Pancreas (tissue), 10 donors: ENCODE measurements around the gene ZNF408. TPM values are rescaled to one million over a fixed set of nuclear protein-coding genes. Genes with fewer than 3 reads are reported as not detected.
"Not testable (repeated sequence)": the region's sequence is repeated elsewhere in the genome, so short reads cannot be mapped to it uniquely, and the experiment has no call there.

Experiments used
- ATAC-seq, 4 donors: fragments of 200-7000 bp; cut with Tn5 transposase; one replicate each; pipeline versions ENCODE4 v1.8.0 to v1.9.1; 2020; ENCODE audit warnings: mild to moderate bottlenecking in 4 of 4, moderate library complexity in 4 of 4
- DNase-seq, 6 donors: peaks; one replicate each; pipeline ENCODE4 v3.0.0-alpha.2; 2020
- FAIRE-seq: peaks from 2 replicates; lab custom pipeline; 2012; peaks lifted over from hg19 to GRCh38; lab: Jason Lieb, UNC
- H3K27ac ChIP-seq, 4 donors: fragments of 200-600 bp; sonication (generic); 1 replicate in 3 of 4; 2 replicates in 1 of 4; pipeline versions ENCODE4 v1.5.0 to v1.8.0; 2020
- H3K27me3 ChIP-seq, 4 donors: fragments of 200-600 bp; one replicate each; pipeline ENCODE4 v1.8.0; 2021
- H3K36me3 ChIP-seq, 3 donors: fragments of 200-600 bp; sonication (generic) in 1 of 3; one replicate each; pipeline versions ENCODE4 v1.5.0 to v1.8.0; 2020 to 2021
- H3K4me1 ChIP-seq, 3 donors: fragments of 200-600 bp; one replicate each; pipeline ENCODE4 v1.8.0; 2021
- H3K4me3 ChIP-seq, 4 donors: fragments of 200-600 bp; sonication (generic) in 2 of 4; one replicate each; pipeline versions ENCODE4 v1.5.0 to v1.8.0; 2020 to 2021
- H3K9me3 ChIP-seq, 4 donors: fragments of 200-600 bp; one replicate each; pipeline ENCODE4 v1.8.0; 2021
- WGBS, 2 donors: extraction: QIAGEN DNeasy Blood & Tissue Kit; methylation state at CpG; one replicate each; pipeline ENCODE4 v1.1.7; 2013; 5-methylcytosine and 5-hydroxymethylcytosine counted together
- intact Hi-C, 3 donors: fragments of 100-400 bp; cut with DNase I; formaldehyde crosslinking; loops; one replicate each; pipeline versions ENCODE4 v1.11.1 to v1.14.2; 2022
- polyA plus RNA-seq, 2 donors: library from polyadenylated mRNA; stranded (reverse); fragments of 200-250 nt; gene quantifications; one replicate each; pipeline ENCODE4 v1.2.3, GENCODE V29; 2013
- total RNA-seq, 6 donors: library from RNA; stranded (reverse); fragmentation: NEBNext Ultra II Directional in 4 of 6; extraction: Animal tissue kit (Norgen Biotek cat#: 25700) in 4 of 6; gene quantifications; one replicate each; pipeline versions ENCODE4 v1.2.1 to v1.2.4, GENCODE V29; 2021 to 2023
- TF ChIP-seq, protein P1 (sequence below), 4 donors: fragments of 200-600 bp; sonication (generic) in 3 of 4; IDR thresholded peaks; one replicate each; pipeline versions ENCODE4 v1.5.0 to v1.8.0; 2021; ENCODE audit warnings: antibody characterized with exemption in 4 of 4
- donor health status: healthy with polysubstance abuse.
- donor health status: DM: no; HTN: no; CAD: no; lungs with moderate emphysema.
- donor health status: DM: no; HTN: no; CAD: no.
- donor health status: control.
- donor health status: control.
- donor health status: Bipolar disorder and iron deficiency.
- donor health status: DM: yes; HTN: yes; CAD: no.
- donor health status: DM: no; HTN: no; CAD: no.
- donor health status: DM: no; HTN: no; CAD: no.
- donor health status: DM: yes; HTN: yes; CAD: no.

Gene ZNF408
- total and polyA plus RNA-seq, 8 donors, result 2.8 to 7.8 (median 4.7) TPM

DNA sequence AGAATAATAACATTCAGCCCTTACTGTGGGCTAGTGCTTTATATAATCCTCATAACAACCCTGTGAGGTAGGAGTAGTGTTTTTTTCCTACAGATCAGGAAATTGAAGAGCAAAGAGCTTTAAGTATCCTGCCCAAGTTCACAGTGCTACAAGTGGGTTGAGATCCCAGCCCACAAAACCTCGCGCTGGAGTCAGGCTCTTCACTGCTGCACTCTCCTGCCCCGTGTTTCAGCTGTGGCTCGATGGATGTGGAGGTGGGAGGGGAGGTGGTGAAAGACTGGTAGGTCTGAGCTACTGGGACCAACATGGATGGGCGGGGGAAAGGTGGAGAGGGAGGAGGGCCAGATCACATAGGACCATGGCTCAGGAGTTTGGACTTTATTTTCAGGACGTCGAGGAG, 6.1 kb downstream of the ZNF408 start:
- Histone ChIP-seq H3K36me3 (peaks cover 5 to 31% (median 28%) of the 10 kb centered on the region in 3 donors), H3K4me3 (no peak overlapping the region), H3K27ac (no peak overlapping the region), H3K27me3 (no peaks in the 10 kb centered on the region), H3K4me1 (peaks cover 0 to 5% (median under 1%) of the 10 kb centered on the region in 3 donors), H3K9me3 (no peaks in the 10 kb centered on the region)
- DNase-seq, result no peak
- TF ChIP-seq, protein P1, sequence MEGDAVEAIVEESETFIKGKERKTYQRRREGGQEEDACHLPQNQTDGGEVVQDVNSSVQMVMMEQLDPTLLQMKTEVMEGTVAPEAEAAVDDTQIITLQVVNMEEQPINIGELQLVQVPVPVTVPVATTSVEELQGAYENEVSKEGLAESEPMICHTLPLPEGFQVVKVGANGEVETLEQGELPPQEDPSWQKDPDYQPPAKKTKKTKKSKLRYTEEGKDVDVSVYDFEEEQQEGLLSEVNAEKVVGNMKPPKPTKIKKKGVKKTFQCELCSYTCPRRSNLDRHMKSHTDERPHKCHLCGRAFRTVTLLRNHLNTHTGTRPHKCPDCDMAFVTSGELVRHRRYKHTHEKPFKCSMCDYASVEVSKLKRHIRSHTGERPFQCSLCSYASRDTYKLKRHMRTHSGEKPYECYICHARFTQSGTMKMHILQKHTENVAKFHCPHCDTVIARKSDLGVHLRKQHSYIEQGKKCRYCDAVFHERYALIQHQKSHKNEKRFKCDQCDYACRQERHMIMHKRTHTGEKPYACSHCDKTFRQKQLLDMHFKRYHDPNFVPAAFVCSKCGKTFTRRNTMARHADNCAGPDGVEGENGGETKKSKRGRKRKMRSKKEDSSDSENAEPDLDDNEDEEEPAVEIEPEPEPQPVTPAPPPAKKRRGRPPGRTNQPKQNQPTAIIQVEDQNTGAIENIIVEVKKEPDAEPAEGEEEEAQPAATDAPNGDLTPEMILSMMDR (IDR thresholded peaks at IDR 0.05), result no peak
- no peak for FAIRE-seq
- 83% methylated on average over 7 of the region's 7 CpGs for WGBS, 2 donors
- intact Hi-C loops, result no loop called here
- no peak for ATAC-seq

DNA sequence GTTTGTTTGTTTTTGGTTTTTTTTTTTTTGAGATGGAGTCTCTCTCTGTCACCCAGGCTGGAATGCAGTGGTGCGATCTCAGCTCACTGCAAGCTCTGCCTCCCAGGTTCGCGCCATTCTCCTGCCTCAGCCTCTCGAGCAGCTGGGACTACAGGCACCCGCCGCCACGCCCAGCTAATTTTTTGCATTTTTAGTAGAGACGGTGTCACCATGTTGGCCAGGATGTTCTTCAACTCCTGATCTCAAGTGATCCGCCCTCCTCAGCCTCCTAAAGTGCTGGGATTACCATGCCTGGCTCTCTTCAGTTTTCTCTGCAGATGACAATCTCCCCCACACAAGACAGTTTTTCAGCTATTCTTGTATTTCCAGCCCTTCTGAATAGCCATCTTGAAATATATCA, 8.5 kb downstream of the ZNF408 start:
- H3K27me3 ChIP-seq, ATAC-seq, intact Hi-C loops, FAIRE-seq, H3K27ac ChIP-seq, H3K9me3 ChIP-seq, DNase-seq, H3K4me1 ChIP-seq, H3K4me3 ChIP-seq: not testable (repeated sequence)
- WGBS, 2 donors, result 89% methylated on average over 9 of the region's 9 CpGs
- H3K36me3 ChIP-seq, result peaks cover 5 to 24% (median 21%) of the 10 kb centered on the region in 3 donors

DNA sequence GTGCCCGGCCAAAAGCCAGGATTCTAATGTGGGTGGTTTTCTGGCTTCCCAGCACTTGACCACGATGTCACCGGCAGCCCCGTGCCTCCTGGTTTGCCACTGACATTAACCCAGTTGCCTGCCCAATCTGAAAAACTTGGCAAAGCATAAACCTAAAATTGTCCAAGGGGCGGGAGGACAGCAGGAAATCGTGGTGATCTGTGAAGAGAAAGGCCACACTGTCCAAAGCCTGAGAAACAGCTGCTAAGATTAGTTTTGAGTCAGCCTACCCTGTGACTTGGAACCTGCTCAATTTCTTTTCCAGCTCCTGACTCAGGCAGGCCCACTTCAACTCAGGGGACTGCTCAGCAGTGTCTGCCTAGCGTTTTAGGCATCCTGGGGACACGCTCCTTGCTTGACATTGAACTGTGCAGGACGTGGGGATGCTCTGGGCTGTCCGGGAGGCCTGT, 10.0 kb downstream of the ZNF408 start:
- TF ChIP-seq, protein P1 (IDR thresholded peaks at IDR 0.05), result no peak
- 72 to 73% methylated on average over 10 of the region's 10 CpGs for WGBS, 2 donors
- intact Hi-C loops, result no loop called here
- Histone ChIP-seq H3K9me3 (no peaks in the 10 kb centered on the region), H3K4me1 (no peaks in the 10 kb centered on the region), H3K27ac (peak overlapping the region in 2 of 4 donors; percentile 13 to 25), H3K4me3 (no peak overlapping the region), H3K36me3 (peaks cover 0 to 9% (median 6%) of the 10 kb centered on the region in 3 donors), H3K27me3 (no peaks in the 10 kb centered on the region)
- ATAC-seq, result peak in 3 of 4 donors; percentile 53 to 72 (median 62)
- no peak for DNase-seq
- no peak for FAIRE-seq

DNA sequence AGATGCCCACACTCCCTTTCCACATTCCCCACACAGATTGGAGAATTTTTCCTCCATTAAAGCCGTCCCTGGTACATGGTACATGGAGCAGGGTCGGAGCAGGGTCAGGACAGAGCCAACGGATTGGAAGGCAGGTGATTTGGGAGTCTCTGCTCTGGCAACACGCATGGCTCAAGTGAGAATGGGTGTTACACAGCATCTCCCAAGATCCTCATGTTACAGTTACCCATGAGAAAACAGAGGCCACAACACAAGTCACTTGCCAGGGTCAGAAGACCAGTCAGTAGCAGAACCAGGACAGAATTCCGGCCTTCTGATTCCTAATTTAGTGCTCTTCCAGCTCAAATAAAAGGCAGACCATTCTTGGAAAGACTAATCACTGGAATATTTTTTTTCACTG, 10.5 kb downstream of the ZNF408 start:
- TF ChIP-seq, protein P1 (IDR thresholded peaks at IDR 0.05), result no peak
- WGBS, 2 donors, result 80 to 82% methylated on average over 5 of the region's 5 CpGs
- Histone ChIP-seq H3K27ac (peak overlapping the region in 2 of 4 donors; percentile 13 to 25), H3K4me1 (no peaks in the 10 kb centered on the region), H3K9me3 (no peaks in the 10 kb centered on the region), H3K27me3 (no peaks in the 10 kb centered on the region), H3K4me3 (no peak overlapping the region), H3K36me3 (peaks cover 0 to 5% (median 4%) of the 10 kb centered on the region in 3 donors)
- ATAC-seq (peak in 1 of 4 donors; percentile 33), DNase-seq (no peak), FAIRE-seq (no peak)
- intact Hi-C loops, result no loop called here

DNA sequence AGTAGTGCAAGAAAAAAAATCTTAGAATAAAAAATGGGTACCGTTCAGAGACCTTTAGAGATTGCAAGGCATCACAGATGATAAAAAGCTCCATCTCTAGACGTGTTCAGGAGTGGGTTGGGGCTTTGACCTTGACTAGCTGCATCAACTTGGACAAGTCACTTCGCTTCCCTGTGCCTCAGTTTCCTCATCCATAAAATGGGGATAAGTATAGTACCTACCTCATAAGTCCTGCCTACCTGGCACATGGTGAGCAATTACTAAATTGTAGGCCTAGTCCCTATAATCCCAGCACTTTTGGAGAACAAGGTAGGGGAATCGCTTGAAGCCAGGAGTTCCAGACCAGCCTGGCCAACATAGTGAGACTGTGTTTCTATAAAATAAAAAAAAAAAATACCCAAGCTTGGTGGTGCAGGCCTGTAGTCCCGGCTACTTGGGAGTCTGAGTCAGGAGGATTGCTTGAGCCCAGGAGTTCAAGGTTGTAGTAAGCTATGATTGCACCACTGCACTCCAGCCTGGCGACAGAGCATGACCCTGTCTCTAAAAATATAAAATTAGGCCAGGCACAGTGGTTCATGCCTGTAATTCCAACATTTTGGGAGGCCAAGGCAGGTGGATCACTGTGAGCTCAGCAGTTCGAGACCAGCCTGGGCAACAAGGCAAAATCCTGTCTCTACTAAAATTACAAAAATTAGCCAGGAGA, 12.2 kb downstream of the ZNF408 start:
- no peak for FAIRE-seq
- 85 to 88% methylated on average over 7 of the region's 7 CpGs for WGBS, 2 donors
- DNase-seq, result no peak
- ATAC-seq, result no peak
- TF ChIP-seq, protein P1 (IDR thresholded peaks at IDR 0.05), result no peak
- intact Hi-C loops, result no loop called here
- H3K36me3 ChIP-seq, result no peaks in the 10 kb centered on the region
- H3K27me3 ChIP-seq, result no peaks in the 10 kb centered on the region
- H3K9me3 ChIP-seq, result no peaks in the 10 kb centered on the region
- peaks cover 0 to 3% (median 0%) of the 10 kb centered on the region in 3 donors for H3K4me1 ChIP-seq
- no peak overlapping the region for H3K27ac ChIP-seq
- no peak overlapping the region for H3K4me3 ChIP-seq

DNA sequence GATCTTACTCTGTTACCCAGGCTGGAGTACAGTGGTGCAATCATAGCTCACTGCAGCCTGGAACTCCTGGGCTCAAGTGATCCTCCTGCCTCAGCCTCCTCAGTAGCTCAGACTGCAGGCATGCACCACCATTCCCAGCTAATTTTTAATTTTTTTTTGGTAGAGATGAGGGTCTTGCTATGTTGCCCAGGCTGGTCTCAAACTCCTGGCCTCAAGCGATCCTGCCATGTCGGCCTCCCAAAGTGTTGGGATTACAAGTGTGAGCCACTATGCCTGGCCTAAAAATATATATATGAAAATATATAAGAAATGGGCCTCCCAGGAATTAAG, 17.0 kb downstream of the ZNF408 start:
- H3K9me3 ChIP-seq, H3K27ac ChIP-seq, H3K4me3 ChIP-seq, FAIRE-seq, H3K4me1 ChIP-seq, H3K27me3 ChIP-seq, H3K36me3 ChIP-seq, DNase-seq, intact Hi-C loops, ATAC-seq: not testable (repeated sequence)
- 96 to 97% methylated on average over 2 of the region's 2 CpGs for WGBS, 2 donors
